AG04449 (cell line): ENCODE measurements around the gene MORC3.
A peak's percentile ranks its signal among the peaks of the same experiment; 100 is the strongest.
"Not testable (repeated sequence)": the region's sequence is repeated elsewhere in the genome, so short reads cannot be mapped to it uniquely, and the experiment has no call there.

Experiments used
- CTCF ChIA-PET: fragments of 350-600 bp; formaldehyde crosslinking; extraction: SDS; loops from one replicate; lab custom pipeline; 2021; ENCODE audit warnings: antibody characterized with exemption; lab: Yijun Ruan, JAX
- POLR2A ChIA-PET: fragments of 400-600, 350-600 bp; formaldehyde crosslinking; extraction: SDS; loops from one replicate; lab custom pipeline; 2020; ENCODE audit warnings: antibody characterized with exemption, inconsistent platforms; lab: Yijun Ruan, JAX
- DNase-seq: peaks from one replicate; pipeline ENCODE4 v3.0.0-alpha.2; 2010; ENCODE audit warnings: low read depth, low spot score
- H3K4me3 ChIP-seq: 2 replicates; pipeline ENCODE4 v1.5.1; 2011; ENCODE audit warnings: low read depth, mild to moderate bottlenecking, control low read depth, low read length
- CTCF ChIP-seq: IDR thresholded peaks from one replicate; pipeline ENCODE4 v1.5.1; 2011; ENCODE audit warnings: mild to moderate bottlenecking, moderate library complexity, low read length, control low read depth, inconsistent platforms; ENCODE audit not compliant: insufficient read depth; ENCODE audit errors: missing control alignments

Gene MORC3

DNA sequence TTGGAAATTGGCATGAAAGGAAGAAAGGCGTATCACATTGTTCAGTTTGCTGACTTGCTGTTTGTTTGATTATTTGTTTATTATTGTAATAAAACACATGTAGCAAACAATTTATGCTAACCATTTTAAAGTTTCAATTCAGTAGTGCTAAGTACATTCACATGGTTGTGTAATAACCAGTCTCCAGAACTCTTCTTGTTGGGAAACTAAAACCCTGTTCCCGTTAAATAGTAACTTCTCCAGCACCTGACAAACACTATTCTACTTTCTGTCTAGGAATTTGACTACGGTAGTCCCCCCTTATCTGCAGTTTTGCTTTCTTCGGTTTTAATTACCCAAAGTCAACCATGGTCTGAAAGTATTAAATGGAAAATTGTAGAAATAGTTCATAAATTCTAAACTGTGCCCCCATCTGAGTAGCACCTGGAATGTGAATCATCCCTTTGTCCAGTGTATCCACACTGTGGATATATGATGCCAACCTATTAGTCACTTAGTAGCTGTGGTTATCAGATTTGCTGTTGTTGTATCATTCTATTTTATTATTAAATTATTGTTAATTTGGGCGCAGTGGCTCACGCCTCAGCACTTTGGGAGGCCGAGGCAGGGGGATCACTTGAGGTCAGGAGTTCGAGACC is 5.5 kb downstream of the MORC3 start:
- CTCF ChIA-PET = interaction anchor here (0.5 to 1.0 kb wide), 2 partner anchors 184 to 583 kb away, joined by 4 read pairs; no protein-coding TSS in a partner anchor
- POLR2A ChIA-PET = no interaction called here
- no peak for TF ChIP-seq CTCF

DNA sequence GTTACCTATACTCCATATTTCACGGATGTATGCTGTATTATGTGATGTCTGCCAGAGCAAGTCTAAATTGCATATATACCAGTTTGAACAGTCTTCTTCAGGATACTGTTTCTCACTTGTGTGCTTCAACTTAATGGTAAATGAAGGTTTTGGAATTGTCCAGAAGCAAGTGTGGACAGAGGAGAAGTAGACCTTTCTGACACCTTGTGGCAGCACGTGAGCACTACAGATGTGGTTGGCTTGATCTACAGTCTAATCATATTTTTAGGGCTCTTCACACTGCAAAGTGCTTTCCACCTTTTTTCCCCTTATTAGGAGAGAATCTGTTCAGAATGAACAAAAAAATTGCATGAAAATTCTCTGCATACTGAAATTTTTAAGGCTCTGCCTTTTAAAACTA is 10.9 kb downstream of the MORC3 start:
- TF ChIP-seq CTCF = peak; percentile 73
- ChIA-PET CTCF (interaction anchor here (1.0 to 6.0 kb wide), 6 partner anchors 9 to 190 kb away, joined by 3 to 42 read pairs (median 5); partner anchors contain the start of gene MORC3), POLR2A (no interaction called here)
- DNase-seq = no peak
- no peak overlapping the region for H3K4me3 ChIP-seq

More for the DNA sequence above, 5.5 kb downstream of the MORC3 start:
- no peak for DNase-seq
- H3K4me3 ChIP-seq = no peak overlapping the region

GRCh38 chr21:36337099-36337509 is 17.1 kb downstream of the MORC3 start:
- no peak for DNase-seq
- ChIA-PET CTCF (interaction anchor here (0.7 to 1.8 kb wide), 3 partner anchors 14 to 197 kb away, joined by 3 to 5 read pairs (median 4); no protein-coding TSS in a partner anchor), POLR2A (interaction anchor here (0.6 to 1.0 kb wide), 2 partner anchors 15 to 17 kb away, joined by 3 read pairs; partner anchors contain the start of gene MORC3)
- H3K4me3 ChIP-seq = no peak overlapping the region
- no peak for TF ChIP-seq CTCF

DNA sequence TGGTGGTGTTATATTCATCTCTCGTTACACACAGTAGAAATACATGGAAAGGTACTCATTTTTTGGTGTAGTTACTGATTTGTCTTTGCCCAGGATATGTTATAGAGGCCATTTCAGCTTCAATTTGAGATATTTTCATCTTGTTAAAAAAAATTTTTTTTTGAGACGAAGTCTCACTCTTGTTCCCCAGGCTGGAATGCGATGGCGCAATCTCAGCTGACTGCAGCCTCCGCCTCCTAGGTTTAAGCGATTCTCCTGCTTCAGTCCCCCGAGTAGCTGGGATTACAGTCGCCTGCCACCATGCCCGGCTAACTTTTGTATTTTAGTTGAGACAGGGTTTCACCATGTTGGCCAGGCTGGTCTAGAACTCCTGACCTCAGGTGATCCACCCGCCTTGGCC is 19.0 kb downstream of the MORC3 start:
- no peak for TF ChIP-seq CTCF
- POLR2A ChIA-PET = interaction anchor here (0.6 kb wide), 1 partner anchor 127 kb away, joined by 3 read pairs; no protein-coding TSS in a partner anchor
- CTCF ChIA-PET = interaction anchor here (0.8 kb wide), 1 partner anchor 198 kb away, joined by 4 read pairs; no protein-coding TSS in a partner anchor
- no peak overlapping the region for H3K4me3 ChIP-seq
- DNase-seq = no peak

- H3K4me3 ChIP-seq, POLR2A ChIA-PET, CTCF ChIA-PET, DNase-seq: not testable (repeated sequence)
Measured at GRCh38 chr21:36342581-36342980, 22.6 kb downstream of the MORC3 start.

DNA sequence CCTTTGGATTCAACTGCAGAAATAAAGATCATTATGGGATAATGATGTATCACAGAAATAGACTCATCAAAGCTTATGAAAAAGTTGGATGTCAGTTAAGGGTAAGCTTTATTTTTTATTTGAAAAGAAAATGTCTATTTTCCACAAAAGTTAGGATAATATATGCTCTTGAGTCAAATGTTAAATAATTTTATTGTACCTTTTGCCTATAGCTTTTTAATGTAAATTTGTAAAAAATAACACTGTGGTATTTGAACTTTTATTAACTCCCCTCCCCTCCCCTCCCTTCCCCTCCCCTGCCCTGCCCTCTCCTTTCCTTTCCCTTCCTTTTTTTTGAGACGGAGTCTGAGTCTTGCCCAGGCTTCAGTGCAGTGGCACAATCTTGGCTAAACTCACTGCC is 24.9 kb downstream of the MORC3 start:
- no peak for TF ChIP-seq CTCF
- no peak overlapping the region for H3K4me3 ChIP-seq
- ChIA-PET POLR2A (no interaction called here), CTCF (interaction anchor here (1.0 to 1.6 kb wide), 2 partner anchors 21 to 25 kb away, joined by 3 to 4 read pairs; partner anchors contain the start of gene MORC3)
- DNase-seq = no peak
